K562 (cell line): Measurements from ENCODE around the gene ZSCAN22. TPM values are rescaled to one million over a fixed set of nuclear protein-coding genes. Genes with fewer than 3 reads are reported as not detected.
A peak's percentile ranks its signal among the peaks of the same experiment; 100 is the strongest.

Experiments
- ATAC-seq: fragments of 200-7000 bp; cut with Tn5 transposase; 3 replicates; pipeline ENCODE4 v1.9.1; 2020; ENCODE audit warnings: moderate library complexity
- BruUV-seq: library from RNA; stranded (reverse); fragments of 400-500 nt; replicated peaks from 2 replicates; lab custom pipeline; 2021; lab: Mats Ljungman, UMichigan
- CTCF ChIA-PET: fragments of 300-600 bp; formaldehyde crosslinking; extraction: SDS; loops from one replicate; lab custom pipeline; 2021; ENCODE audit warnings: low intra/inter-chr PET ratio; lab: Yijun Ruan, JAX
- POLR2A ChIA-PET: fragments of 300-600, 350-650 bp; sonication (Branson Sonifier 250); formaldehyde crosslinking; extraction: SDS; loops from one replicate; lab custom pipeline; 2021; ENCODE audit warnings: antibody characterized with exemption, inconsistent platforms; lab: Yijun Ruan, JAX
- DNase-seq, 4 experiments: peaks; one replicate each; pipeline versions ENCODE4 v3.0.0 to v3.0.0-alpha.2; 2011 to 2018; ENCODE audit warnings: low spot score in 3 of 4, mixed read lengths in 3 of 4; ENCODE audit errors: extremely low read depth in 1 of 4
- FAIRE-seq: peaks from 2 replicates; lab custom pipeline; 2011; peaks lifted over from hg19 to GRCh38; lab: Jason Lieb, UNC
- H2AFZ ChIP-seq: 2 replicates; pipeline ENCODE4 v1.6.0; 2011; ENCODE audit warnings: low read depth, low read length, control low read depth, inconsistent platforms
- H3K27ac ChIP-seq: fragments of 200-600 bp; 3 replicates; pipeline ENCODE4 v1.8.0; 2011; ENCODE audit warnings: low read depth, mild to moderate bottlenecking, control low read depth, inconsistent platforms, low read length, moderate library complexity, mixed read lengths; ENCODE audit errors: extremely low read depth
- H3K27me3 ChIP-seq, 2 experiments: fragments of 300-600 bp in 1 of 2; 2 replicates in 1 of 2; 3 replicates in 1 of 2; pipeline versions ENCODE4 v1.6.0 to v1.8.0; 2011; ENCODE audit warnings: inconsistent platforms in 2 of 2, low read length in 2 of 2, mild to moderate bottlenecking in 1 of 2, mixed read lengths in 1 of 2, moderate library complexity in 1 of 2; ENCODE audit not compliant: control insufficient read depth in 2 of 2, insufficient read depth in 2 of 2
- H3K36me3 ChIP-seq: fragments of 300-600 bp; 3 replicates; pipeline ENCODE4 v1.8.0; 2011; ENCODE audit warnings: mild to moderate bottlenecking, low read length, inconsistent platforms; ENCODE audit not compliant: control insufficient read depth, insufficient read depth
- H3K4me1 ChIP-seq, 2 experiments: fragments of 200-600 bp in 1 of 2; replicated peaks in 1 of 2; 2 replicates in 1 of 2; 3 replicates in 1 of 2; pipeline versions ENCODE4 v1.5.1 to v1.8.0; 2011; ENCODE audit warnings: inconsistent platforms in 2 of 2, low read length in 2 of 2, mild to moderate bottlenecking in 1 of 2, mixed read lengths in 1 of 2, moderate library complexity in 1 of 2; ENCODE audit not compliant: control insufficient read depth in 2 of 2, insufficient read depth in 2 of 2
- H3K4me2 ChIP-seq: 2 replicates; pipeline ENCODE4 v1.6.1; 2011; ENCODE audit warnings: low read length, control low read depth, inconsistent platforms, mixed read lengths; ENCODE audit not compliant: insufficient read depth
- H3K4me3 ChIP-seq: fragments of 200-600 bp; sonication (generic), shearing (Covaris generic); 2 replicates; pipeline ENCODE4 v1.5.1; 2016; ENCODE audit warnings: control low read depth, inconsistent platforms
- H3K79me2 ChIP-seq: fragments of 200-600 bp; 3 replicates; pipeline ENCODE4 v1.8.0; 2011; ENCODE audit warnings: low read length, inconsistent platforms; ENCODE audit not compliant: control insufficient read depth, insufficient read depth
- H3K9ac ChIP-seq, 2 experiments: 2 replicates each; pipeline versions ENCODE4 v1.6.0 to v1.6.1; 2011; ENCODE audit warnings: low read depth in 2 of 2, low read length in 2 of 2, control low read depth in 1 of 2, inconsistent platforms in 1 of 2, mild to moderate bottlenecking in 1 of 2, mixed read lengths in 1 of 2; ENCODE audit not compliant: insufficient read depth in 1 of 2
- H3K9me1 ChIP-seq: one replicate; pipeline ENCODE4 v1.6.0; 2011; ENCODE audit warnings: inconsistent platforms, mild to moderate bottlenecking, low read length, moderate library complexity; ENCODE audit not compliant: control insufficient read depth, insufficient read depth
- H3K9me3 ChIP-seq: replicated peaks from 2 replicates; pipeline ENCODE4 v1.5.1; 2011; ENCODE audit warnings: low read depth, low read length, inconsistent platforms; ENCODE audit not compliant: control insufficient read depth, insufficient read depth
- H4K20me1 ChIP-seq: replicated peaks from 2 replicates; pipeline ENCODE4 v1.6.1; 2011; ENCODE audit warnings: low read length, inconsistent platforms, mixed read lengths; ENCODE audit not compliant: control insufficient read depth, insufficient read depth
- ARHGAP35 ChIP-seq: fragments of 450-650 bp; IDR thresholded peaks from 2 replicates; pipeline ENCODE4 v1.6.1; 2018; ENCODE audit not compliant: partially characterized antibody
- BRCA1 ChIP-seq, 2 experiments: fragments of 450-650 bp in 1 of 2; sonication (generic) in 1 of 2; formaldehyde crosslinking in 1 of 2; IDR thresholded peaks; 2 replicates each; pipeline versions ENCODE4 v1.5.0 to v1.6.1; 2017 to 2020; ENCODE audit warnings: mild to moderate bottlenecking in 1 of 2, missing genetic modification reagents in 1 of 2
- BRD4 ChIP-seq: fragments of 200-600 bp; sonication (generic); IDR thresholded peaks from 2 replicates; pipeline ENCODE4 v1.6.1; 2017; ENCODE audit warnings: inconsistent platforms
- CBFA2T3 ChIP-seq: fragments of 450-650 bp; IDR thresholded peaks from 2 replicates; pipeline ENCODE4 v1.6.1; 2017
- CHD1 ChIP-seq: fragments of 200-600 bp; sonication (generic); IDR thresholded peaks from one replicate; pipeline ENCODE4 v1.6.1; 2012; ENCODE audit warnings: mild to moderate bottlenecking, moderate library complexity, low read length, inconsistent platforms
- HDAC8 ChIP-seq: fragments of 450-650 bp; IDR thresholded peaks from 2 replicates; pipeline ENCODE4 v1.6.1; 2016; ENCODE audit warnings: mild to moderate bottlenecking, missing genetic modification characterization, moderate library complexity, missing compliant biosample characterization
- KDM2B ChIP-seq: fragments of 250-450 bp; sonication (Bioruptor Pico); IDR thresholded peaks from 2 replicates; pipeline ENCODE4 v1.8.0; 2021; ENCODE audit warnings: mild to moderate bottlenecking, moderate library complexity
- MLX ChIP-seq, 2 experiments: fragments of 450-650 bp in 1 of 2; sonication (generic) in 1 of 2; formaldehyde crosslinking; conservative IDR thresholded peaks; 2 replicates each; pipeline versions ENCODE4 v1.4.0 to v1.8.1; 2020 to 2022; ENCODE audit warnings: mild to moderate bottlenecking in 1 of 2, missing genetic modification reagents in 1 of 2
- NR1H2 ChIP-seq: sonication (generic); formaldehyde crosslinking; IDR thresholded peaks from 2 replicates; pipeline ENCODE4 v1.4.0; 2020; ENCODE audit warnings: mild to moderate bottlenecking, missing genetic modification reagents
- POLR3A ChIP-seq: IDR thresholded peaks from 2 replicates; pipeline ENCODE4 v1.6.1; 2011; ENCODE audit warnings: borderline replicate concordance, mild to moderate bottlenecking, moderate library complexity; ENCODE audit not compliant: insufficient read length, insufficient read depth; ENCODE audit errors: extremely low read depth
- PRMT5 ChIP-seq: sonication (generic); formaldehyde crosslinking; IDR thresholded peaks from 2 replicates; pipeline ENCODE4 v1.5.0; 2020; ENCODE audit warnings: missing genetic modification reagents
- RB1 ChIP-seq: fragments of 450-650 bp; IDR thresholded peaks from 2 replicates; pipeline ENCODE4 v1.6.1; 2017; ENCODE audit warnings: low read depth, mild to moderate bottlenecking
- SRSF3 ChIP-seq: fragments of 200-400 bp; formaldehyde crosslinking; IDR thresholded peaks from 2 replicates; pipeline ENCODE4 v1.6.1; 2016; ENCODE audit warnings: mild to moderate bottlenecking, low read length, moderate library complexity; ENCODE audit not compliant: insufficient read depth
- STAG1 ChIP-seq: sonication (generic); formaldehyde crosslinking; IDR thresholded peaks from 2 replicates; pipeline ENCODE4 v1.5.0; 2020; ENCODE audit warnings: missing genetic modification reagents, borderline replicate concordance
- USF1 ChIP-seq: sonication (generic); formaldehyde crosslinking; IDR thresholded peaks from 2 replicates; pipeline ENCODE4 v1.9.0; 2022; ENCODE audit warnings: mild to moderate bottlenecking, missing genetic modification reagents
- ZC3H4 ChIP-seq: sonication (generic); formaldehyde crosslinking; IDR thresholded peaks from 2 replicates; pipeline ENCODE4 v1.9.0; 2021; ENCODE audit warnings: missing genetic modification reagents, borderline replicate concordance
- ZFP30 ChIP-seq: fragments of 250-450 bp; sonication (Bioruptor Pico); IDR thresholded peaks from 2 replicates; pipeline ENCODE4 v1.8.0; 2022; ENCODE audit warnings: moderate library complexity, mild to moderate bottlenecking, inconsistent platforms, borderline replicate concordance
- ZKSCAN8 ChIP-seq: fragments of 200-800 bp; sonication (Bioruptor generic); IDR thresholded peaks from 2 replicates; pipeline ENCODE4 v1.6.1; 2016; ENCODE audit warnings: missing genetic modification characterization, missing compliant biosample characterization
- ZNF12 ChIP-seq: sonication (generic); formaldehyde crosslinking; IDR thresholded peaks from 2 replicates; pipeline ENCODE4 v1.4.0; 2020; ENCODE audit warnings: mild to moderate bottlenecking, missing genetic modification reagents
- ZNF124 ChIP-seq: sonication (generic); formaldehyde crosslinking; IDR thresholded peaks from 2 replicates; pipeline ENCODE4 v1.8.1; 2022; ENCODE audit warnings: missing genetic modification reagents
- ZNF586 ChIP-seq: fragments of 450-650 bp; formaldehyde crosslinking; conservative IDR thresholded peaks from 2 replicates; pipeline ENCODE4 v1.4.0; 2020; ENCODE audit warnings: mild to moderate bottlenecking, moderate library complexity
- ZNF589 ChIP-seq: fragments of 200-800 bp; sonication (Bioruptor generic); IDR thresholded peaks from 2 replicates; pipeline ENCODE4 v1.6.1; 2016; ENCODE audit warnings: low read depth, missing genetic modification characterization, missing compliant biosample characterization
- WGBS: fragments of 100-300 bp; shearing (Covaris generic); methylation state at CpG from one replicate; pipeline ENCODE4 v1.1.6; 2016; ENCODE audit warnings: low coverage, mixed read lengths; ENCODE audit not compliant: insufficient coverage; ENCODE audit errors: missing lambda C conversion rate; 5-methylcytosine and 5-hydroxymethylcytosine counted together
- in situ Hi-C: fragments of 300-500 bp; cut with MboI; formaldehyde crosslinking; loops from 4 replicates; pipeline ENCODE4 v1.15.0; 2018; ENCODE audit warnings: inconsistent platforms, mixed read lengths
- intact Hi-C: fragments of 100-400 bp; cut with micrococcal nuclease; formaldehyde crosslinking; loops from 2 replicates; pipeline ENCODE4 v1.14.2; 2022
- polyA plus RNA-seq, 8 experiments: library from polyadenylated mRNA; depleted of rRNA in 4 of 8; stranded (reverse) in 5 of 8; unstranded in 3 of 8; fragments of >200 nt; fragmentation: Nextera tagmentation in 2 of 8; fragmentation: Illumina TruSeq in 1 of 8; extraction: Ambion mirVana in 2 of 8; extraction: Trizol in 1 of 8; gene quantifications; 2 replicates each; pipeline versions ENCODE4 v1.2.1 to v1.2.3, GENCODE V29; 2011 to 2014; ENCODE audit warnings: inconsistent platforms in 1 of 8, missing spikeins in 1 of 8
- total RNA-seq, 7 experiments: library from RNA; depleted of rRNA in 6 of 7; stranded (reverse); fragments of >200 nt in 6 of 7; fragmentation: Illumina TruSeq in 2 of 7; extraction: Trizol in 2 of 7; gene quantifications; 2 replicates each; pipeline versions ENCODE4 v1.2.1 to v1.2.3, GENCODE V29; 2011 to 2021; ENCODE audit warnings: low replicate concordance in 1 of 7

The ZSCAN22 gene
- total and polyA plus RNA-seq, 9 of the 15 experiments (the other 6 are each of a cell fraction or from before 2014, with no cell fraction given), result 0.98 to 5.3 (median 3.0) TPM

- peak; percentile 37 for FAIRE-seq
- TF ChIP-seq KDM2B (CRISPR knock-in tag), result no peak
- TF ChIP-seq ZNF589, result peak; percentile 40; the same call in 1 of the 2 replicates
- peak; percentile 61 for TF ChIP-seq STAG1 (CRISPR knock-in tag)
- 0 out of 4 replicates have a peak, but pooled peaks have one; percentile 31 to 58 for TF ChIP-seq MLX (CRISPR knock-in tag; conservative IDR thresholded peaks at IDR 0.05)
- TF ChIP-seq ZNF12 (CRISPR knock-in tag), result peak; percentile 76; the same call in 1 of the 2 replicates
- no peak for TF ChIP-seq BRD4
- peak; percentile 53; the same call in 1 of the 2 replicates for TF ChIP-seq HDAC8 (tag)
- peak; percentile 94 for TF ChIP-seq ZC3H4 (CRISPR knock-in tag)
- peak; percentile 97; the same call in 1 of the 2 replicates for TF ChIP-seq NR1H2 (CRISPR knock-in tag)
- 0 out of 2 replicates have a peak, but pooled peaks have one; percentile 84 for TF ChIP-seq SRSF3
- TF ChIP-seq POLR3A, result no peak
- TF ChIP-seq ZFP30 (CRISPR knock-in tag), result no peak
- no peak for TF ChIP-seq CHD1
- TF ChIP-seq ZNF124, result 0 out of 2 replicates have a peak, but pooled peaks have one; percentile 17
- TF ChIP-seq USF1 (CRISPR knock-in tag), result no peak
- 0 out of 2 replicates have a peak, but pooled peaks have one; percentile 2 for TF ChIP-seq CBFA2T3
- peak; percentile 60; the same call in 1 of the 2 replicates for TF ChIP-seq ZKSCAN8
- peak; percentile 21; the same call in 1 of the 2 replicates for TF ChIP-seq ZNF586 (CRISPR knock-in tag)
- TF ChIP-seq RB1, result no peak
- 0 out of 2 replicates have a peak, but pooled peaks have one; percentile 17 for TF ChIP-seq PRMT5 (CRISPR knock-in tag)
- no peak for TF ChIP-seq BRCA1 (IDR thresholded peaks at IDR 0.05)
- 0 out of 2 replicates have a peak, but pooled peaks have one; percentile 77 for TF ChIP-seq BRCA1 (CRISPR knock-in tag; IDR thresholded peaks at IDR 0.05)
- TF ChIP-seq ARHGAP35, result no peak
These were observed 59.2 kb downstream of the ZSCAN22 start for GRCh38 chr19:58385891-58386575.

More at GRCh38 chr19:58385891-58386575, 59.2 kb downstream of the ZSCAN22 start:
- peak overlapping the region; percentile 98 to 99 for H3K9ac ChIP-seq
- peak overlapping the region; percentile 100 for H3K4me2 ChIP-seq
- peak in 1 of 4 experiments; percentile 28 for DNase-seq
- H3K79me2 ChIP-seq, result peaks cover 67% of the 10 kb centered on the region
- no peaks in the 10 kb centered on the region for H3K9me1 ChIP-seq
- H3K27me3 ChIP-seq, result no peaks in the 10 kb centered on the region
- in situ Hi-C loops (no loop called here), intact Hi-C loops (loop anchor here (5.0 kb wide), 1 partner anchor 204 kb away; the partner anchor contains the start of gene ZNF274)
- POLR2A ChIA-PET, result interaction anchor here (0.7 to 1.5 kb wide), 3 partner anchors 21 to 51 kb away, joined by 3 read pairs; partner anchors contain the start of gene ZNF497
- CTCF ChIA-PET, result no interaction called here
- H3K36me3 ChIP-seq, result peaks cover 34% of the 10 kb centered on the region
- peak overlapping the region; percentile 76 for H2AFZ ChIP-seq
- peaks cover 29 to 42% of the 10 kb centered on the region in 2 experiments for H3K4me1 ChIP-seq
- peak overlapping the region; percentile 93 for H3K27ac ChIP-seq
- H3K9me3 ChIP-seq, result no peaks in the 10 kb centered on the region
- H4K20me1 ChIP-seq, result peaks cover 10% of the 10 kb centered on the region
- BruUV-seq, result no TSS peak
- H3K4me3 ChIP-seq, result peak overlapping the region; percentile 92
- WGBS, result 12% methylated on average over 34 of the region's 36 CpGs
- peak; percentile 43 for ATAC-seq
